H9 (cell line): Measurements from ENCODE around the gene SEC24C. TPM values are rescaled to one million over a fixed set of nuclear protein-coding genes. Genes with fewer than 3 reads are reported as not detected.

ENCODE experiments used
- DNase-seq: peaks from one replicate; pipeline ENCODE4 v3.0.0-alpha.2; 2017
- H2AFZ ChIP-seq: one replicate; pipeline ENCODE4 v1.6.1; 2013; ENCODE audit warnings: mild to moderate bottlenecking, low read length, control low read depth, moderate library complexity
- H2AK5ac ChIP-seq: 2 replicates; pipeline ENCODE4 v1.6.1; 2013; ENCODE audit warnings: low read length, control low read depth, mixed read lengths; ENCODE audit not compliant: insufficient read length
- H2BK120ac ChIP-seq: one replicate; pipeline ENCODE4 v1.6.1; 2013; ENCODE audit warnings: low read depth, mild to moderate bottlenecking, low read length, control low read depth, inconsistent platforms; ENCODE audit not compliant: poor library complexity, severe bottlenecking
- H2BK12ac ChIP-seq: 2 replicates; pipeline ENCODE4 v1.6.1; 2013; ENCODE audit warnings: low read length, control low read depth, mixed read lengths, low read depth; ENCODE audit not compliant: insufficient read length
- H2BK15ac ChIP-seq: 2 replicates; pipeline ENCODE4 v1.6.1; 2013; ENCODE audit warnings: low read depth, low read length, control low read depth
- H2BK20ac ChIP-seq: one replicate; pipeline ENCODE4 v1.6.1; 2013; ENCODE audit warnings: low read depth, mild to moderate bottlenecking, low read length, control low read depth, inconsistent platforms; ENCODE audit not compliant: poor library complexity, severe bottlenecking
- H2BK5ac ChIP-seq: 2 replicates; pipeline ENCODE4 v1.6.1; 2013; ENCODE audit warnings: low read length, control low read depth, mixed read lengths; ENCODE audit not compliant: insufficient read length
- H3K14ac ChIP-seq: 2 replicates; pipeline ENCODE4 v1.6.1; 2013; ENCODE audit warnings: low read length, control low read depth; ENCODE audit not compliant: insufficient read depth
- H3K18ac ChIP-seq: 2 replicates; pipeline ENCODE4 v1.6.1; 2013; ENCODE audit warnings: low read depth, mild to moderate bottlenecking, mixed read lengths, low read length, control low read depth; ENCODE audit not compliant: insufficient read length
- H3K23ac ChIP-seq: 2 replicates; pipeline ENCODE4 v1.6.1; 2013; ENCODE audit warnings: low read length, control low read depth, mixed read lengths, low read depth; ENCODE audit not compliant: insufficient read length
- H3K23me2 ChIP-seq: 2 replicates; pipeline ENCODE4 v1.6.1; 2013; ENCODE audit warnings: low read depth, mild to moderate bottlenecking, mixed read lengths, low read length, control low read depth; ENCODE audit not compliant: insufficient read length, poor library complexity, severe bottlenecking
- H3K27ac ChIP-seq: 2 replicates; pipeline ENCODE4 v1.5.1; 2013; ENCODE audit warnings: low read length, control low read depth, mixed read lengths, low read depth; ENCODE audit not compliant: insufficient read length
- H3K27me3 ChIP-seq: 2 replicates; pipeline ENCODE4 v1.6.1; 2013; ENCODE audit warnings: low read length, control low read depth, inconsistent platforms; ENCODE audit not compliant: insufficient read depth
- H3K4ac ChIP-seq: 2 replicates; pipeline ENCODE4 v1.6.1; 2013; ENCODE audit warnings: low read depth, mild to moderate bottlenecking, control low read depth, inconsistent platforms, low read length, moderate library complexity
- H3K4me1 ChIP-seq: 2 replicates; pipeline ENCODE4 v1.6.1; 2013; ENCODE audit warnings: low read length, control low read depth, inconsistent platforms; ENCODE audit not compliant: insufficient read depth
- H3K4me2 ChIP-seq: 2 replicates; pipeline ENCODE4 v1.6.1; 2013; ENCODE audit warnings: low read length, control low read depth, mixed read lengths; ENCODE audit not compliant: insufficient read length, insufficient read depth
- H3K56ac ChIP-seq: 2 replicates; pipeline ENCODE4 v1.6.1; 2013; ENCODE audit warnings: low read depth, mild to moderate bottlenecking, mixed read lengths, low read length, control low read depth; ENCODE audit not compliant: insufficient read length
- H3K79me1 ChIP-seq: 2 replicates; pipeline ENCODE4 v1.6.1; 2013; ENCODE audit warnings: low read depth, mild to moderate bottlenecking, moderate library complexity, low read length, control low read depth, inconsistent platforms; ENCODE audit not compliant: insufficient read depth, poor library complexity, severe bottlenecking
- H3K79me2 ChIP-seq: 2 replicates; pipeline ENCODE4 v1.6.1; 2013; ENCODE audit warnings: low read length, control low read depth, inconsistent platforms; ENCODE audit not compliant: insufficient read depth
- H3K9ac ChIP-seq: 2 replicates; pipeline ENCODE4 v1.6.1; 2013; ENCODE audit warnings: low read length, control low read depth, mixed read lengths; ENCODE audit not compliant: insufficient read length; ENCODE audit errors: extremely low read depth
- H3K9me3 ChIP-seq: one replicate; pipeline ENCODE4 v1.6.1; 2013; ENCODE audit warnings: low read depth, low read length, inconsistent platforms; ENCODE audit not compliant: control insufficient read depth
- H3T11ph ChIP-seq: one replicate; pipeline ENCODE4 v1.6.1; 2013; ENCODE audit warnings: mild to moderate bottlenecking, low read length, control low read depth, inconsistent platforms
- H4K20me1 ChIP-seq: one replicate; pipeline ENCODE4 v1.6.1; 2013; ENCODE audit not compliant: control insufficient read depth, insufficient read length, insufficient read depth
- H4K5ac ChIP-seq: 2 replicates; pipeline ENCODE4 v1.6.1; 2013; ENCODE audit warnings: low read depth, mild to moderate bottlenecking, mixed read lengths, low read length, control low read depth; ENCODE audit not compliant: insufficient read length
- H4K8ac ChIP-seq: replicated peaks from 2 replicates; pipeline ENCODE4 v1.6.1; 2013; ENCODE audit warnings: low read length, control low read depth, mixed read lengths, low read depth; ENCODE audit not compliant: insufficient read length
- H4K91ac ChIP-seq: 2 replicates; pipeline ENCODE4 v1.6.1; 2013; ENCODE audit warnings: low read depth, mild to moderate bottlenecking, moderate library complexity, mixed read lengths, low read length, control low read depth; ENCODE audit not compliant: insufficient read length
- H3K27ac Mint-ChIP-seq, 3 experiments: 2 replicates in 2 of 3; 3 replicates in 1 of 3; pipeline ENCODE4 v1.8.0; 2020 to 2021; ENCODE audit warnings: mixed read lengths in 3 of 3, mild to moderate bottlenecking in 1 of 3, moderate library complexity in 1 of 3
- H3K27me3 Mint-ChIP-seq: 2 replicates; pipeline ENCODE4 v1.8.0; 2021; ENCODE audit warnings: low read depth, mild to moderate bottlenecking, moderate library complexity, mixed read lengths
- H3K36me3 Mint-ChIP-seq, 3 experiments: 2 replicates in 2 of 3; 3 replicates in 1 of 3; pipeline ENCODE4 v1.8.0; 2020 to 2021; ENCODE audit warnings: low read depth in 3 of 3, mixed read lengths in 3 of 3; ENCODE audit not compliant: insufficient read depth in 1 of 3
- H3K4me1 Mint-ChIP-seq, 2 experiments: 2 replicates each; pipeline ENCODE4 v1.8.0; 2020; ENCODE audit warnings: mixed read lengths in 2 of 2
- H3K4me3 Mint-ChIP-seq, 2 experiments: 2 replicates in 1 of 2; 3 replicates in 1 of 2; pipeline ENCODE4 v1.8.0; 2020 to 2021; ENCODE audit warnings: mild to moderate bottlenecking in 2 of 2, mixed read lengths in 2 of 2, moderate library complexity in 1 of 2
- H3K9me3 Mint-ChIP-seq, 2 experiments: 2 replicates in 1 of 2; 3 replicates in 1 of 2; pipeline ENCODE4 v1.8.0; 2020; ENCODE audit warnings: mild to moderate bottlenecking in 2 of 2, mixed read lengths in 2 of 2, moderate library complexity in 1 of 2
- CTCF ChIP-seq: fragments of 200-600 bp; sonication (generic); conservative IDR thresholded peaks from 3 replicates; pipeline ENCODE4 v1.8.0; 2021; ENCODE audit warnings: antibody characterized with exemption, mild to moderate bottlenecking
- WGBS: extraction: QIAGEN DNeasy Blood & Tissue Kit; methylation state at CpG from one replicate; pipeline ENCODE4 v1.1.7; 2013; ENCODE audit warnings: missing lambda C conversion rate, low lambda C conversion rate, mixed read lengths; ENCODE audit not compliant: insufficient read length; ENCODE audit errors: extremely low coverage; 5-methylcytosine and 5-hydroxymethylcytosine counted together
- total RNA-seq: library from RNA; stranded (reverse); gene quantifications from 2 replicates; pipeline ENCODE4 v1.2.1, GENCODE V29; 2021

SEC24C gene
- total RNA-seq, 1 experiment from 2014 or later = 62.4 TPM

DNA sequence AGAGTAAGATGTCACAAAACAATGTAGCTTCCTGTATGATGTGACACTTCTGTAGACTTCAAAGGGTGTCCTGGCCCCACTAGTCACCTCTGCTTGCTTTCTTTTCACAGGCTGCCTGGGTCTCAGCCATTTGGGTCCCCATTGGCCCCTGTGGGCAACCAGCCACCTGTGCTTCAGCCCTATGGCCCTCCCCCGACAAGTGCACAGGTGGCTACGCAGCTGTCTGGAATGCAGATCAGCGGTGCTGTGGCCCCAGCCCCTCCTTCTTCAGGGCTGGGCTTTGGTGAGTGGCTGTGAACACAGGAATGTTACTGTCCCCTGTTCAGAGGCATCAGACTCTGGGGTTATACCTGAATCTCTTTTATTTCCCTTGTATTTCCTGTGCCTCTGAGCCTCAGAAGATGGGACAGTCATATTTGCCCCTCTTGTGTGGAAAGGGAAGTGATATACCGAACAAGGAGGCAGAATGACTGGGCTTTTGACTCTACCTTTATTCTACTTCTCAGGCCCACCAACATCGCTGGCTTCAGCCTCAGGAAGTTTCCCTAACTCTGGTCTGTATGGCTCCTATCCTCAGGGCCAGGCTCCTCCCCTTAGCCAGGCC, 15.4 kb downstream of the SEC24C start:
- no peak overlapping the region for H3K27ac ChIP-seq
- H2AK5ac ChIP-seq = no peak overlapping the region
- no peak overlapping the region for H3K23ac ChIP-seq
- H4K5ac ChIP-seq = no peak overlapping the region
- no peaks in the 10 kb centered on the region for H3K9me3 ChIP-seq
- H3K56ac ChIP-seq = no peak overlapping the region
- no CpG with 5 or more reads among the region's 5 CpGs for WGBS
- H3K14ac ChIP-seq = no peak overlapping the region
- H3K27me3 Mint-ChIP-seq = no peaks in the 10 kb centered on the region
- no peaks in the 10 kb centered on the region for H4K20me1 ChIP-seq
- no peak overlapping the region for H2BK15ac ChIP-seq
- H3K79me1 ChIP-seq = no peaks in the 10 kb centered on the region
- H3K4me1 Mint-ChIP-seq = peaks cover 0 to 3% of the 10 kb centered on the region in 2 experiments; a peak in 1 of 4 replicates
- no peak for DNase-seq
- H3K27ac Mint-ChIP-seq = peak overlapping the region in 1 of 3 experiments; percentile 15; a peak in 1 of 7 replicates
- TF ChIP-seq CTCF = no peak
- H3K4me1 ChIP-seq = no peaks in the 10 kb centered on the region
- no peak overlapping the region for H4K8ac ChIP-seq
- H3K18ac ChIP-seq = no peak overlapping the region
- H3K23me2 ChIP-seq = no peaks in the 10 kb centered on the region
- no peak overlapping the region for H2BK5ac ChIP-seq
- H2AFZ ChIP-seq = no peak overlapping the region
- no peak overlapping the region for H3K4me2 ChIP-seq
- H3K79me2 ChIP-seq = no peaks in the 10 kb centered on the region
- no peak overlapping the region for H3K4ac ChIP-seq
- no peak overlapping the region for H3K4me3 Mint-ChIP-seq
- no peaks in the 10 kb centered on the region for H3K9me3 Mint-ChIP-seq
- H2BK12ac ChIP-seq = no peak overlapping the region
- no peaks in the 10 kb centered on the region for H3K27me3 ChIP-seq
- H2BK120ac ChIP-seq = no peak overlapping the region
- H4K91ac ChIP-seq = no peak overlapping the region
- H2BK20ac ChIP-seq = no peak overlapping the region
- H3K9ac ChIP-seq = no peak overlapping the region
- no peak overlapping the region for H3T11ph ChIP-seq
- H3K36me3 Mint-ChIP-seq = peaks cover 12 to 59% (median 44%) of the 10 kb centered on the region in 3 experiments
